GM18520 (cell line): ENCODE results near the gene DPP4.

Experiments used
- ATAC-seq: cut with Tn5 transposase; IDR thresholded peaks from one replicate; pipeline ENCODE4 v1.9.1; 2021; ENCODE audit not compliant: unreplicated experiment

The DPP4 gene

GRCh38 chr2:162085090-162085891 is 11.3 kb upstream of the DPP4 start:
- no peak for ATAC-seq

DNA sequence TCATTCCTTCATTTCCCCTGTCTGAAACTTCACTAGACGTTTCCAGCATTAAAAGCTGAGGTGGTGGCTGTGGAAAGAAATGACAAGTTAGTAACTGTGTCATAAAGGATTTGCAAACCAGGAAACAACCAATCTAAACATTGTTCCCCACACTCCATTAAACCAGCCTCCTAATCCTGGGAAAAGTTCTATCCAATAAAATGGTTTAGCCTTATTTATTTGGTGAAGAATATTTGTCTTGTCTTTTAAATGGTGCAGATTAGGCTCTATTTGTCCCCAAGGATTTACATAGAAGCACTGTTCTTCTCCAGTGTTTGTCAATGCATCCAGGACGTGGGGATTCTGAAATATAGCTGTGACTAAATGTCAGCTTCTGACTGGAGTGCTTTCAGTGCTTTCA is 10.5 kb upstream of the DPP4 start:
- ATAC-seq = no peak

- ATAC-seq = no peak
These were observed 8.7 kb upstream of the DPP4 start for GRCh38 chr2:162082681-162083080.

DNA sequence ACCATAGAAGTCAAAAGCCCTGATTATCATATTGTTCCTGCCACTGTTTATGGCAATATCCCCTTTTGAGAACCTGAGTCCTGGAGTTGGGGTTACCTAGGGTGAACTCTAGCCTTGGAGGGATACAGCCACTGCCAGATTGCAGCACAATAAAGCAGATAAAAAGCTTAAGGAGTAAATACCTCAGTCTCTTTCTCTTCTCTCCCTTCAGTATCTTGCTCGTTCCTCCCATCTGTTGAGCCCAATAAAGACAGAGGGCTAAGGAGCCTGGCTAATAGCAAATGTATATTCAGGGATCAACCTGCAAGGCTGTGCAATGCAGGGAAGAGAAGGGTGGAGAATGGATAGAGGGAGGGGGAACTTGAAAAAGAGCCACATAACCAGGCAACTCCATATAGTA is 8.0 kb upstream of the DPP4 start:
- no peak for ATAC-seq

- no peak for ATAC-seq
These were observed 5.5 kb upstream of the DPP4 start for GRCh38 chr2:162079514-162079913.

GRCh38 chr2:162075689-162076132 is 1.7 kb upstream of the DPP4 start:
- ATAC-seq = no peak

DNA sequence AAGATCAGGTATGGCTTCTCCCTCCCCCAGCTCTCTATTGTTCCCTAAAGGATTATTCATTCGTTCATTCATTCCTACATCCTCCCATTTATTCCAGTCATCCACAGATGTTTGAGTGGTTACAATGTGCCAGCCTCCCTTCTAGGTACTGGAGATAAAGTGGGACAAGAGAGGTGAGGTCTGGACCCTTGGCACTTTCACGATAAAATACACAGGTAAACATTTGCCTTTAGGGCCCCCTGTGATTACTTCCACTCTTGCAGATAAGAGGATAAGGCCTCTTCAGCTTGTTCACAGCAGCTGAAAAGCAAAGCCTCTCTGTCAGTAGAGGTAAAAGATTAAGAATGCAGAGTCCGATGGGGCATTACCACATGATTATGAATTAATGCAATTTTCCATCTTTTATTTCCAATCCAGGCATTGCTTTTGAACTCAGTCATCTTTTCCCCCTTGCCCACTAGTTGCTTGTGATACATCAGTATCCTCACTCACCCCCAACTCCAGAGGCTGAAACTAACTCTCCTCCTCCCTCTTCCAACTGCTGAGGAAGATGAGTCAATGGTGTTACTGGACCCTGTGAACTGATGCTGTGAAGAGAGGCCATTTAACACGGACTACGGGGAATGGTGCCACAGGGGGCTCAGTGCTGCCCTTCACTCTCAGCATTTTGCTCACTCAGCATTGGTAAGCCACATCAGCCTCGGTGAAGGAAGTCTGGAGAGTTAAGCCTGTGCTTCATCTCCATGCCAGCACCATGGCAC is 1.1 kb upstream of the DPP4 start:
- no peak for ATAC-seq

GRCh38 chr2:162074632-162074895 is 549 bp upstream of the DPP4 start:
- no peak for ATAC-seq

DNA sequence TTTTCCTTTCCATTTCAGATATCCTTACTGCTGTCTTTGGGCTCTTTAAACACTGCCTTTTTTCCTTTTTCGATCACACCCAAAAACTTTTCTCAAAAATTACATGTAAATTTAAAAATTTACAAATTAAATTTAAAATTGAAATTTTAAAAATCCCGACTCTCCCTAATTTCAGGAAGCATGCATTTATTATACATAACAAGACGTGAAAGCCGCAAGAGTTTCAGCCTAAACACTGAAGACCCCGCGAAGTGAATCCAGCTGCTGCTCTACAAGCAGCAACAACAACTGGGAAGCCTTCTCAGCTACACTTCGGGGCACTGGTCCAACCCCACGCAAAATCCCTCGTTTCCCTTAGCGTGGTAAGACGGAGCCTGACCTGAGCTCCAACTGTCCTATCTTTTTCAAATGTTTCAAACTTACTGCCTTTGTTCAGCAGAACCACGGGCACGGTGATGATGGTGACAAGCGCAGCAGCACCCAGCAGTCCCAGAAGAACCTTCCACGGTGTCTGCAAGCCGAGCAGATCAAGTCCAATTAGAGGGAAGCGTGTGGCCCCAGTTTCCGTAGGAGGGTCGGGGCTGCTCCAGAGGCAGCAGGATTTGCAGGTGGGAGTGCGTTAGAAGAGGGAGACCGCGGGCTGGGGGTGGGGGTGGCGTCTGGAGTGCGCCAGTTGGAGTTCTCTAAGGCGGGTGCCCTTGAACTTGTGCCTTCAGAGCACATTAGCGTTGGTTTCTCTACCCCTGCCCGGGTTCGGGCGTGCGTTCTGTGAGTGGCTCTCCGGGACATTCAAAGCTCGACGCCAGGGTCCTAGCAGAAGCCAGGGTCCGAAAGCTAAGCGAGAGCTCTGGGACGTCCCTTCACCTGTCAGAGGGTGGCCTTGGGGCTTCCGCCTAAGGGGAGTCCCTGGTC is 783 bp downstream of the DPP4 start:
- no peak for ATAC-seq

DNA sequence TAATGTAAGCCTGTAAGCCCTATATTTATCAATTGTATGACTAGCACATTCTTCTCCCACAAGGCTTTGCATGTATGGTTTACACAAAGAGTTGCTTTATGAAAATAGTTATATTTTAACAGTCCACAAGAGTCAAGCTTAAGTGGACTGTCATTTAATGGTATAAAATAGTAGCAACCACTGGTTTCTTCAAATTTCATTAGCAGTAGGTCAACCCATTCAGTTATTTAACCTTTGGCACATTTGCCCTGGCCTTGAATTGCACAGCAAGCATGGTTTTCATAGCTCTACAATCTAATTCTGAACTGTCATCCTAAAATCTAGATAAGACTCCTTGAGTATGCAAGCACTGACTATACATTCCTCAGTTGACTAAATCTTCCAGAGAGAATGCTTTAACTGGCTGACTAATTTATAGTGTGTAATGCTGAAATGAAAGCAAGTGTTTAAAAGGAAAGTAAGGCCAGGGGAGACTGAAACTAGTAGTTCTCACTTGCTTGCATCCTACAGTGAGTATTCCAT is 1.8 kb downstream of the DPP4 start:
- peak; percentile 58 for ATAC-seq

GRCh38 chr2:162071001-162071400 is 3.0 kb downstream of the DPP4 start:
- ATAC-seq = no peak

DNA sequence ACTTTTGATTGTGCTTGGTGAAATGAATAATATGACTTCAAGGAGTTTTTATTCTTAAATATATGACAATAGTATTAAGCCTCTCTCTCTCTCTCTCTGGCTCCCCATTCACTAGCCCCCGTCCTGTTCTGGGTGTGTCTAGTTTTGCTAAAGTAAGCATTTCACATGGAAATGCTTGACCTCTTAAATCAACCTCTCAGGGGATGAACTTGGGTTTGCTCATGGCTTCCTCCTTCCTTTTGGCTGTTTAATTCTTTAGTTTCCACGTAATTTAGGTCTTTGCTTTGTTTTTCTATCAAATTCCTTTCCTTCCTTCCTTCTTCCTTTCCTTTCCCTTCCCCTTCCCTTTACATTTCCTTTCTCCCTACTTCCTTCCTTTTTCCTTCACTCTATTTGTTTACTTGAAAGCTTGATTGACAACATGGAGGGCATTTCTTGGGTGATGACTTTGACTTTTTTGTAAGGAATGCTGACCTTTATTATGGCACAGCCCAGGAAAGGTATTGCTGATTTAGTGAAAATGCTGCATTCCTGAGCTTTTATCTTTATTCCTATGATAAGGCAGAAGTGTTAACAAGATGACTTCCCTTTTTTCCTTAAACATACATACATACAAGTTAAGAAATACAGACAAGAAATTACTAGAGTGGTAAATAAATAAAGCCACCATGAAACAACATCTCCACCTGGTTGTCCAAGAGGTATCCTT is 3.6 kb downstream of the DPP4 start:
- ATAC-seq = no peak

DNA sequence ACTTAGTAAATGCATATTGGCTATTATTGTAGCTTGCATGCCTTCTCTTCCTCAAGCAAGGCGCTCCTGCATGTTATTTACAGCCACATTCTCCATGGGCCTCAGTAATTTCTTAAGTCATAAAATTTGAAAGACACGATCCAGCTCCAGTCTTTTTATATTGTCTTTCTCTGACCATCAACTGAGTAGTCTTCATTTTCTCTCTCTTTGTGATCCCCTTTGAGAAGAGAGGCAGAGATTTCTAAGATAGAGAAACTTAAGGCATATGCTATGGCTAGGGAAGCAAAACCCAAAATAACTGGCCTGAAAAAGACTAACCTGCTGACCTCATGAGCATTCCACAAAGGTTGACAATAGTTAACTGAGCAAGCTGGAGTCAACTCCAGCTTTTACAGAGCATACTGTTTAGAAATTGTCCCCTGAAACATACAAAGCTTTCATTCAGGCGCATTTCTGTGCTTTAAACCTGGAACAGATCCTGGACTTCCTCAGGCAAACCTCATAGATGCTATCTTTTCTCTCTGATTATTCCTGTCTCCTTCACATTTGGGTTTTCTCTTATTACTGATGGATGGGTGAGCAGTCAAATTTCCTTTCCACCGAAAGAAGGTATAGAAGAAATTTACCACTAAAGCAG is 4.6 kb downstream of the DPP4 start:
- no peak for ATAC-seq

DNA sequence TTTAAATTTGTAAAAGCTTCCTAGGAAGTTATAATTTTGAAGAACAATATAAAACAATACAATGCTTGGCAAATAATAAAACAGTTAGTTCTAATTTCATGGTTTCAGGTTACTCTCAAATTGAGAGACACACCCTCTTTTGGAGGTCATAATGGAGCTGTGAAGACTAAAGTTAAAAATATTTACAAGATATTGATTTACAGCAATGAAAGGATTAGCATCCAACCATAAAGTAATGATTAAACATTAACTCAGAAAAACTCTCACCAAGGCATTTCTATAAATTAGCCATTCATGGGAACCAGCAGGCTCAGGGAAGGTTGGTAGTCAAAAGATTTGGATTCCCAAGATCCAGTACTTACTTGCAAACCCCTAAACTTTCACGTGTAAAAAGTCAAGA is 6.4 kb downstream of the DPP4 start:
- ATAC-seq = no peak

GRCh38 chr2:162065767-162066166 is 8.2 kb downstream of the DPP4 start:
- no peak for ATAC-seq

DNA sequence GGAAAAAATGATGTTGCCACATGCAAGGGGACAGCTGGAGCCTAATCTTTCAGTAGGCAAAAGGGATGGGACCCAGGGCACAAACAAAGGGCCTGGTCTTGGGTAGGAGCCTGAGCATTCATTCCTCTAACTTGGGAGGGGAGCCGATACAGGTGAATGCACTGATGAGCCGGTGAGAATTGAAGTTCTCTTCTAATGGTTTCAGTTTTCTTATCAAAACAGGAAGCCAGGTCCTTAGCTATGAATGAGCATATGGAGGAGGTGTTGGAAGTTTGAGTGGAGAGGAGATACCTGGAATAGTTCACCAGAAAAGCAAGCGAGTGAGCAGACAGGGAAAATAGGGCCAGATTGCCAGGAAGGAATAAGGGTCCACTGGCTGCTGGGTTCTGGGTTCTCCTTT is 10.1 kb downstream of the DPP4 start:
- ATAC-seq = no peak

DNA sequence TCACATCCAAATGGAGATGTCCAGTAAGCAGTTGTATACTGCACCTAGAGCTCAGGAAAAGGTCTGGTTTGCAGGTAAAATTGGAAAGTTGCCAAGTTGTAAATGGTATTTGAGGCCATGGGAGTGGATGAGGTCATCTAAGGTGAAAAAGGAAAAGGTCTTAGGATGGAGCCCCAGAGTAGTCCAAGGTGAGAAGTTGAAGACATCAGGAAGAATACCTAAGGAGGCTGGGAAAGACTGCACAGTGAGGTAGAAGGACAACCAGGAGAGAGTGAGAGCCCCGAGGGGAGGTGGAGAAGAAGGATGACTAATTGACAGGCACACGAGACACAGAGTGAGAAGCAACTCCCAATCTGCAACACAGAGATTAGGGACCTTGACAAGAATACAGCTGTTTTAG is 10.7 kb downstream of the DPP4 start:
- ATAC-seq = no peak

- ATAC-seq = no peak
These were observed 11.5 kb downstream of the DPP4 start for GRCh38 chr2:162062559-162062958.

GRCh38 chr2:162061021-162061420 is 13.0 kb downstream of the DPP4 start:
- ATAC-seq = no peak

GRCh38 chr2:162060532-162060931 is 13.5 kb downstream of the DPP4 start:
- ATAC-seq = no peak
